ENCODE data around the gene TAS2R19.

Gene TAS2R19

DNA sequence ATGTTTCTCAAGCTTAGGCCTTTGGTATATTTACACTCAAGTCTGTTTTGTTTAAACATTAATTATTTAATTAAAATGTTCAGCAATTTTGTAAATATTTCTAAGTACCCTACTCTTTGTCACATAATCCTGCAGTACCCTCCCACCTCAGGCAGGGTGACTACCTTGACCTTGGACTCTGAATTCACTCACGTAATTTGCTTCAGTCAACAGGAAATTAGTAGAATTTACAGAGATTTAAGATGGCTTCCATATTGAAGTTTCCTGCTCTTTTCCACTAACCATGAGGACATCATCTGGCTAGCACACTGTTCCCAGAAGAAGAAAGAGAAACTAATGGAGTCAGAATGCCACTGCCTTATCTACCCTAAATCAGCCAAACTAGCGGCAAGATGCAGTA is 967 bp upstream of the TAS2R19 start:
- DNase-seq (ENCODE audit: low spot score) = no peak
- TF ChIP-seq, protein P1, sequence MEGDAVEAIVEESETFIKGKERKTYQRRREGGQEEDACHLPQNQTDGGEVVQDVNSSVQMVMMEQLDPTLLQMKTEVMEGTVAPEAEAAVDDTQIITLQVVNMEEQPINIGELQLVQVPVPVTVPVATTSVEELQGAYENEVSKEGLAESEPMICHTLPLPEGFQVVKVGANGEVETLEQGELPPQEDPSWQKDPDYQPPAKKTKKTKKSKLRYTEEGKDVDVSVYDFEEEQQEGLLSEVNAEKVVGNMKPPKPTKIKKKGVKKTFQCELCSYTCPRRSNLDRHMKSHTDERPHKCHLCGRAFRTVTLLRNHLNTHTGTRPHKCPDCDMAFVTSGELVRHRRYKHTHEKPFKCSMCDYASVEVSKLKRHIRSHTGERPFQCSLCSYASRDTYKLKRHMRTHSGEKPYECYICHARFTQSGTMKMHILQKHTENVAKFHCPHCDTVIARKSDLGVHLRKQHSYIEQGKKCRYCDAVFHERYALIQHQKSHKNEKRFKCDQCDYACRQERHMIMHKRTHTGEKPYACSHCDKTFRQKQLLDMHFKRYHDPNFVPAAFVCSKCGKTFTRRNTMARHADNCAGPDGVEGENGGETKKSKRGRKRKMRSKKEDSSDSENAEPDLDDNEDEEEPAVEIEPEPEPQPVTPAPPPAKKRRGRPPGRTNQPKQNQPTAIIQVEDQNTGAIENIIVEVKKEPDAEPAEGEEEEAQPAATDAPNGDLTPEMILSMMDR (IDR thresholded peaks at IDR 0.05; ENCODE audit: extremely low read depth, missing control alignments) = no peak

DNA sequence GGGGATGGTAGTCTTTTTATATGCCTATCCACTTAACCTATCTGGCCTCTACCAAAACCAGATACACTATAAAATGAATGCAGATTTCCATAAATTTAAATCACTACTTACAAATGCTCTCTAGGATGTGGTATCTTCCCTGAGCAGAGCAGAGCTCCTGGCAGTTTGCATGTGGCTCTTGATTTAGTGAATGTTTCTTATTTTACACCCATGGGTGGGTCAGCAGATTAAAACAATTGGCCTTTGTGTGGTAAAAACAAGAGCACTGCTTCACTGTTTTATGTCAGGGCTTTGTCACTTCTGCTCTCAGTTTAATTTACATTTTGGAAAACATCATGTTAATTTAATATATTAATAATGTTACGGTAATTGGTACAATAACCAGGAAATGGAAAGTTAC is 5.5 kb downstream of the TAS2R19 start:
- DNase-seq (ENCODE audit: low spot score) = no peak
- TF ChIP-seq, protein P1 (IDR thresholded peaks at IDR 0.05; ENCODE audit: extremely low read depth, missing control alignments) = no peak

DNA sequence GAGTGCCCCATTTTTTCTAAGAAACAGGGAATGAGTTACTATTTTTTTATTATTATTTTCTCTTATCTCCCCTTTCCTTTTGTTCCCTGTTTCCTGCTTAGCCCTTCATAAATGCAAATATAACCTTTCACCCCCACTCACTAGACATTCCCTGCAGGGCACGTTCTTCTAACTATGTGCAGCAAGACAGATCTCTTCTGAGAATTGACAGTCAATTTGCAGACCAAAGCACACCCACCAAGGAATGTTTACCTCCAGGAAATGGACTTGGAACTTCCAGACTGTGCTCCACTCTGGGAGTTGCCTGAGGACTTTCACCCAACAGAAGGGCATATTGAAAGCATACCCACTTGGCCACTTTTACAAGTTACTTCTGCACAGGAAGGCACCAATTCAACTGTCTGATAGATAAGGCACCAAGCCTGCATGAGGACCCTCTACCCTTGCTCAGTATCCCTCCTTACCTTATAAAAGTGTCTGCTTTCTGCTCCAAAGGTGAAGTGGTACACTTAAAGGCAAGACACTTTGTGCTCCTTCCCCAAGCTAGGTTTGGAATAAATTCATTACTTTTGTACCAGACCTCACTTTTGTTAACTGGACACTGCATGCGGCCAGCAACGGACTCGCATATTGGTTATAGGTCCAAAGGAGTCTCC is 6.5 kb downstream of the TAS2R19 start:
- no peak for DNase-seq (ENCODE audit: low spot score)
- TF ChIP-seq, protein P1 (IDR thresholded peaks at IDR 0.05; ENCODE audit: extremely low read depth, missing control alignments) = no peak

DNA sequence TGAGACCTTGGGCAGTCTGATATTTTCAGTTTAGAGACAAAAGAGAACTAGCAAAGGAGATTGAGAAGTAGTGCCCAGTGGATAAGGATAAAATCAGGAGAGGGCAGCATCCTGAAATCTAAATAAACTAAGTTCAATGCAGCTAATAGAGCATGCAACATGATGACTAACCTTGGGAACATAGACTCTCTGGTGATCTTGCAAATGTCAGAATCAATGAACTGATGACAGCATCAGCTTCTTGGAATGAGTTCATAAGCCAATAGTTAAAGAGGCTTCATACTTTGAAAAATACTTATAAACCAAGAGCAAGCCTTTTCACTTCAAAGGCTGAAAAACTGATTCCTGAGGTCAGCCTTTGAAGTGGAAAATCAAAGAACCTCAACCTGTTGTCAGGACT is 8.2 kb downstream of the TAS2R19 start:
- TF ChIP-seq, protein P1 (IDR thresholded peaks at IDR 0.05; ENCODE audit: extremely low read depth, missing control alignments) = no peak
- DNase-seq (ENCODE audit: low spot score) = no peak

DNA sequence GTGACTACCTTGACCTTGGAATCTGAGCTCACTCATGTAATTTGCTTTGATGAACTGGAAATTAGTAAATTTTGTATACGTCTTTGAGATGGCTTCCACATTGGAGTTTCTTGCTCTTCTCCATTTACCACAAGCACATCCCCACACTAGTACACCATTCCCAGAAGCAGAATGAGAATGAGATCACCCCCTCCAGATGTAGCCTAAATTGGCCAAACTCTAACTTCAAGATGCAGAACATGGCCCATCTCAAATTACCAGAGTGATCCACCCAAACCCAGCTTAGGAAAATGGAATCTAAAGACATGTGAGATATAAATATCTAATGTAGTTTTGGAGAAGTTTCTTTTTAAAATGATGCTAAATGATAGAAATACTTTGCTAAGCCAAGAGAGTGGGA is 14.8 kb downstream of the TAS2R19 start:
- TF ChIP-seq, protein P1 (IDR thresholded peaks at IDR 0.05; ENCODE audit: extremely low read depth, missing control alignments) = no peak
- DNase-seq (ENCODE audit: low spot score) = no peak

DNA sequence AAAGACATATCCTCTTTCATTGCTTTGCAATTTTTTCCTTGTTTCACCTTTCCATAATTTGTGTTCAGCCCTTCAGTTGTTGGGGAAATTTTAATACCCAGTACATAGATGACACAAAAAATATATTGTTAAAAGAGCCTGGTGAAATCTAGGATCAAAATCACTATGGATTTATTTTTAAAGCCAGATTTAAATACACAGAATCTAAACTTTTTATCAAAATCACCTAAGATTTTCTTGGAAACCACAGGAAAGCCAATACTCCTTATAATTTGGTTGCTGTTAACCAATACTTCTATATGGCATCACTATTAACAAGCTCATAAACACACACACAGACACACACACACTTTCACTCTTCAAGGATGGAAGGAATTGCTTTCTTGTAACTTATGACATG is 24.2 kb downstream of the TAS2R19 start, which contains the start of gene TAS2R20:
TSS of gene TAS2R20 (minus strand) at position 101 of the 400 bp plus-strand sequence. CDS start 429 bp downstream, outside the sequence.
- DNase-seq (ENCODE audit: low spot score) = no peak
- TF ChIP-seq, protein P1 (IDR thresholded peaks at IDR 0.05; ENCODE audit: extremely low read depth, missing control alignments) = no peak

DNA sequence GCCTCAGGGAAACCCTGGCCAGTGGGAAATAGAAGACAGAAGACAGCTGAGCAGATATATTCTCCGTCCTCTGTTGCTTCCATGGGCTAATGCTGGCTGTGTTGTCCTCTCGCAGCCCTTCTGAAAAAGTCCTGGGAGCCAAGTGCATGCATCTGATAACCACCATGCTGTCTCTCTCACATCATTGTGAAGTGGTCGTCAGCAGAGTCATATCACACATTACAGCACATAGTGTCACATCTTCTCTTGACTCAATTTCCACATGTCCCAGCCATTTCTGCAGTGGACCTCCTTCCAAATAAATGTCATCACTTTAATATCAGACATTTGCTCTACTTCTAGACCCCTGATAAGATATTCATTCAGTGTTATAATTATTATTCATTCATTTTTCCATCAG is 28.1 kb downstream of the TAS2R19 start:
- DNase-seq (ENCODE audit: low spot score) = no peak
- TF ChIP-seq, protein P1 (IDR thresholded peaks at IDR 0.05; ENCODE audit: extremely low read depth, missing control alignments) = no peak
